Stomach (tissue), 4 donors: ENCODE data around the gene VAV3.

Source experiments
- EP300 ChIP-seq: sonication (generic); formaldehyde crosslinking; IDR thresholded peaks from one replicate; pipeline ENCODE4 v1.6.1; 2017; ENCODE audit warnings: antibody characterized with exemption
- TF ChIP-seq, protein P1 (sequence below), 7 experiments: fragments of 450-650 bp in 4 of 7; fragments of 200-600 bp in 3 of 7; sonication (generic) in 3 of 7; IDR thresholded peaks; one replicate each; pipeline ENCODE4 v1.5.1; 2016 to 2019; ENCODE audit warnings: antibody characterized with exemption in 7 of 7, control low read depth in 2 of 7, mild to moderate bottlenecking in 1 of 7

DNA sequence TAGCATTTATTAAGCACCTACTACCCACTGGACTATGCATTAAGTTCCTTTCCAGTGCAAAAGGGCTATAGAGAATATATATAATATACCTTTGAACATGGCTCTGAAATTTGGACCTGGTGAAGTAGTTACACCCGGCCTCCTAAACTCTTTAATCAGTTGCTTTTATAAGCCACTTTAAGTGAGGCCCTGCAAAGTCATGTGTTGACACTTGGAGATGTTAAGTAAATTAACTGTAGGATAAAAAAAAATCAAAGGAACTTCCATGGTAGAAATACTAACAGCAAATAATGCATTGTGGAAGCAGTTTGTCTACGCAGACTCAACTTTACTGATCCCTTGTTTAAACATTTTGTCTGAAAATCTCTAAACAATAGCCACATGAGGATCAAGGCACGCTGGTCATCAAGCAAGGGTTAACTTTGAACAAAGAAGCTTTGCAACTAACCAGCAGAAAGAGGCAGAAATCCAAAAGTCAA, 283.9 kb downstream of the VAV3 start:
- TF ChIP-seq EP300: no peak
- TF ChIP-seq, protein P1, sequence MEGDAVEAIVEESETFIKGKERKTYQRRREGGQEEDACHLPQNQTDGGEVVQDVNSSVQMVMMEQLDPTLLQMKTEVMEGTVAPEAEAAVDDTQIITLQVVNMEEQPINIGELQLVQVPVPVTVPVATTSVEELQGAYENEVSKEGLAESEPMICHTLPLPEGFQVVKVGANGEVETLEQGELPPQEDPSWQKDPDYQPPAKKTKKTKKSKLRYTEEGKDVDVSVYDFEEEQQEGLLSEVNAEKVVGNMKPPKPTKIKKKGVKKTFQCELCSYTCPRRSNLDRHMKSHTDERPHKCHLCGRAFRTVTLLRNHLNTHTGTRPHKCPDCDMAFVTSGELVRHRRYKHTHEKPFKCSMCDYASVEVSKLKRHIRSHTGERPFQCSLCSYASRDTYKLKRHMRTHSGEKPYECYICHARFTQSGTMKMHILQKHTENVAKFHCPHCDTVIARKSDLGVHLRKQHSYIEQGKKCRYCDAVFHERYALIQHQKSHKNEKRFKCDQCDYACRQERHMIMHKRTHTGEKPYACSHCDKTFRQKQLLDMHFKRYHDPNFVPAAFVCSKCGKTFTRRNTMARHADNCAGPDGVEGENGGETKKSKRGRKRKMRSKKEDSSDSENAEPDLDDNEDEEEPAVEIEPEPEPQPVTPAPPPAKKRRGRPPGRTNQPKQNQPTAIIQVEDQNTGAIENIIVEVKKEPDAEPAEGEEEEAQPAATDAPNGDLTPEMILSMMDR (IDR thresholded peaks at IDR 0.05): no peak
